ENCODE measurements around the gene COQ8B.

Gene COQ8B

GRCh38 chr19:40690050-40690692, 26.5 kb downstream of the COQ8B start, which contains the start of gene NUMBL:
NUMBL (minus strand) TSS chr19:40690651; CDS start chr19:40690483, 168 bp downstream.
- DNase-seq, result no peak

GRCh38 chr19:40689339-40690049, 27.2 kb downstream of the COQ8B start:
- DNase-seq, result no peak

GRCh38 chr19:40688987-40689338, 27.7 kb downstream of the COQ8B start:
- no peak for DNase-seq

GRCh38 chr19:40688309-40688708, 28.4 kb downstream of the COQ8B start:
- DNase-seq, result no peak

GRCh38 chr19:40687525-40688016, 29.1 kb downstream of the COQ8B start:
- DNase-seq, result no peak

GRCh38 chr19:40686882-40687524, 29.7 kb downstream of the COQ8B start:
- DNase-seq, result no peak

- DNase-seq, result no peak
These were observed 31.1 kb downstream of the COQ8B start for GRCh38 chr19:40685563-40685962.

GRCh38 chr19:40685016-40685526, 31.6 kb downstream of the COQ8B start:
- no peak for DNase-seq

GRCh38 chr19:40684280-40684679, 32.4 kb downstream of the COQ8B start:
- DNase-seq, result no peak

- DNase-seq, result no peak
These were observed 33.2 kb downstream of the COQ8B start for GRCh38 chr19:40683437-40683836.

GRCh38 chr19:40682431-40682964, 34.2 kb downstream of the COQ8B start:
- DNase-seq, result no peak

- DNase-seq, result no peak
These were observed 35.6 kb downstream of the COQ8B start for GRCh38 chr19:40681039-40681438.

GRCh38 chr19:40677156-40677555, 39.5 kb downstream of the COQ8B start:
- no peak for DNase-seq

- DNase-seq, result no peak
These were observed 42.4 kb downstream of the COQ8B start for GRCh38 chr19:40674291-40674690.

- no peak for DNase-seq
These were observed 43.3 kb downstream of the COQ8B start for GRCh38 chr19:40673397-40673796.

- DNase-seq, result no peak
These were observed 44.0 kb downstream of the COQ8B start for GRCh38 chr19:40672573-40673299.

GRCh38 chr19:40672038-40672437, 44.6 kb downstream of the COQ8B start:
- no peak for DNase-seq

GRCh38 chr19:40671404-40671803, 45.3 kb downstream of the COQ8B start:
- DNase-seq, result no peak

- no peak for DNase-seq
These were observed 47.6 kb downstream of the COQ8B start for GRCh38 chr19:40668991-40669614.

GRCh38 chr19:40667602-40668001, 49.1 kb downstream of the COQ8B start:
- no peak for DNase-seq

GRCh38 chr19:40666803-40667438, 49.8 kb downstream of the COQ8B start:
- no peak for DNase-seq

All from NCI-H1105 (cell line).